Gastrocnemius medialis (tissue), 4 donors: ENCODE measurements around the gene ZC3H7A.

Source experiments
- CTCF ChIP-seq, 5 experiments: fragments of 450-650 bp in 3 of 5; fragments of 200-600 bp in 2 of 5; sonication (generic) in 2 of 5; IDR thresholded peaks in 4 of 5; conservative IDR thresholded peaks in 1 of 5; 1 replicate in 4 of 5; 2 replicates in 1 of 5; pipeline ENCODE4 v1.5.1; 2016 to 2019; ENCODE audit warnings: antibody characterized with exemption in 5 of 5, mild to moderate bottlenecking in 3 of 5, moderate library complexity in 3 of 5
- POLR2A ChIP-seq, 2 donors: fragments of 450-650 bp; IDR thresholded peaks; one replicate each; pipeline ENCODE4 v1.6.1; 2017; ENCODE audit warnings: antibody characterized with exemption in 2 of 2, mild to moderate bottlenecking in 2 of 2, moderate library complexity in 2 of 2

DNA sequence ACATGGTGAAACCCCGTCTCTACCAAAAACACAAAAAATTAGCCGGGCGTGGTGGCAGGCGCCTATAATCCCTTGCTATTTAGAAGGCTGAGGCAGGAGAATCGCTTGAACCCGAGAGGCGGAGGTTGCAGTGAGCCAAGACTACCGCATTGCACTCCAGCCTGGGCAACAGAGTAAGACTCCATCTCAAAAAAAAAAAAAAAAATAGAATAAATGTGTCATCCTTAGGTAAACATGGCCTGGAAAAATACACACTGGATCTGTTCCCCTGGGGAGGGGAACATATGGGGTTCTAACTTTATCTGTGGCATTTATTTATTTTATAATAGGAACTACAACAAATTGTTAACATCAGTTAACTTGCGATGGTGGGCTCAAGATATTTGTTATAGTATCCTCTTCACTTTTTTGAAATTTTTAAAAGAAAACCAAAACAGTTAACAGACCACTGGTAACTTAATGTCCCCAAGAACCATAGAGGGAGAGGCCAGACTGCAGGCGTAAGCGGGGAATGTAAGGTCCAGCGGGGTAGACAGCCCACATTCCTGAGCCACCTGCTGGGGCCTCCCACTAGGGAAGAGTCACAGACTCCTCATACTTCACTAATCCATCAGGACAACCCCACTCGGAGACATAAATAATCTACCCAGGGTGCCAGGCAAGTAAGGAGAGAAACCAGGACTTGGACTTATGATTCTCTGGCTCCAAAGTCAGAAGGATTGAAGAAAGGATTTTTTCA, 41.9 kb downstream of the ZC3H7A start:
- TF ChIP-seq CTCF (IDR thresholded peaks at IDR 0.05 in 4 of 5, conservative IDR thresholded peaks at IDR 0.05 in 1 of 5) = no peak
- no peak for TF ChIP-seq POLR2A (IDR thresholded peaks at IDR 0.05)
